BLaER1 treated with 17β-estradiol and CSF1 and Interleukin-3, amounts not matched to agents 10 nM and 100 nM (cell line): ENCODE results near the gene FBH1.
"Not testable (repeated sequence)": the region's sequence is repeated elsewhere in the genome, so short reads cannot be mapped to it uniquely, and the experiment has no call there.

ENCODE experiments used
- H3K27ac ChIP-seq, 11 experiments: shearing (Covaris generic); formaldehyde crosslinking; 2 replicates each; pipeline ENCODE4 v1.8.1; 2022
- H3K27me3 ChIP-seq, 11 experiments: shearing (Covaris generic); formaldehyde crosslinking; 2 replicates each; pipeline ENCODE4 v1.8.1; 2022
- H3K36me3 ChIP-seq, 11 experiments: shearing (Covaris generic); formaldehyde crosslinking; 2 replicates each; pipeline ENCODE4 v1.8.1; 2022
- H3K4me1 ChIP-seq, 10 experiments: shearing (Covaris generic); formaldehyde crosslinking; 2 replicates each; pipeline ENCODE4 v1.8.1; 2022
- H3K4me2 ChIP-seq, 11 experiments: shearing (Covaris generic); formaldehyde crosslinking; 2 replicates each; pipeline ENCODE4 v1.8.1; 2022
- H3K4me3 ChIP-seq, 10 experiments: shearing (Covaris generic); formaldehyde crosslinking; 2 replicates each; pipeline ENCODE4 v1.8.1; 2022
- H3K9ac ChIP-seq, 11 experiments: shearing (Covaris generic); formaldehyde crosslinking; 2 replicates each; pipeline ENCODE4 v1.8.1; 2022
- H3K9me3 ChIP-seq, 11 experiments: shearing (Covaris generic); formaldehyde crosslinking; replicated peaks in 1 of 11; 2 replicates each; pipeline ENCODE4 v1.8.1; 2022
- H4K20me1 ChIP-seq, 11 experiments: shearing (Covaris generic); formaldehyde crosslinking; 2 replicates each; pipeline ENCODE4 v1.8.1; 2022
- Cebpa-rat ChIP-seq, 11 experiments: shearing (Covaris generic); IDR thresholded peaks; 2 replicates each; pipeline ENCODE4 v1.8.1; 2022

The FBH1 gene

GRCh38 chr10:5960070-5960972 is 70.3 kb downstream of the FBH1 start:
- no peak overlapping the region for H3K9ac ChIP-seq
- no peak overlapping the region for H3K4me3 ChIP-seq
- peaks cover 0 to 22% (median 0%) of the 10 kb centered on the region in 11 experiments; a peak in 3 of 22 replicates for H3K36me3 ChIP-seq
- H3K9me3 ChIP-seq, result no peaks in the 10 kb centered on the region
- H3K4me1 ChIP-seq, result no peaks in the 10 kb centered on the region
- H3K27me3 ChIP-seq, result no peaks in the 10 kb centered on the region
- H3K4me2 ChIP-seq, result no peak overlapping the region
- no peak overlapping the region for H3K27ac ChIP-seq
- H4K20me1 ChIP-seq, result no peaks in the 10 kb centered on the region
- TF ChIP-seq Cebpa-rat (IDR thresholded peaks at IDR 0.05), result no peak

DNA sequence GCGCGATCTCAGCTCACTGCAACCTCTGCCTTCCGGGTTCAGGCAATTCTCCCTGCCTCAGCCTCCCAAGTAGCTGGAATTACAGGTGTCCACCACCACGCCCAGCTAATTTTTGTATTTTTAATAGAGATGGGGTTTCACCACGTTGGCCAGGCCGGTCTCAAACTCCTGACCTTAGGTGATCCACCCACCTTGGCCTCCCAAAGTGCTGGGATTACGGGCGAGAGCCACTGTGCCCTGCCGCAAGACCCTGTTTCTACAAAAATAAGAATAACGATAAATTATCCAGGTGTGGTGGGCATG is 70.9 kb downstream of the FBH1 start:
- H3K27me3 ChIP-seq, H3K9me3 ChIP-seq, H4K20me1 ChIP-seq, H3K4me1 ChIP-seq, H3K4me2 ChIP-seq, H3K27ac ChIP-seq, H3K4me3 ChIP-seq, H3K9ac ChIP-seq: not testable (repeated sequence)
- peaks cover 0 to 22% (median 0%) of the 10 kb centered on the region in 11 experiments; a peak in 3 of 22 replicates for H3K36me3 ChIP-seq

- no peak for TF ChIP-seq Cebpa-rat (IDR thresholded peaks at IDR 0.05)
- no peak overlapping the region for H3K9ac ChIP-seq
- no peaks in the 10 kb centered on the region for H3K4me1 ChIP-seq
- peaks cover 0 to 22% (median 0%) of the 10 kb centered on the region in 11 experiments; a peak in 3 of 22 replicates for H3K36me3 ChIP-seq
- H4K20me1 ChIP-seq, result no peaks in the 10 kb centered on the region
- H3K4me3 ChIP-seq, result no peak overlapping the region
- no peak overlapping the region for H3K27ac ChIP-seq
- no peaks in the 10 kb centered on the region for H3K9me3 ChIP-seq
- H3K4me2 ChIP-seq, result no peak overlapping the region
- no peaks in the 10 kb centered on the region for H3K27me3 ChIP-seq
Measured at GRCh38 chr10:5961405-5962100, 71.5 kb downstream of the FBH1 start.

- peaks cover 0 to 22% (median 0%) of the 10 kb centered on the region in 11 experiments; a peak in 3 of 22 replicates for H3K36me3 ChIP-seq
- H3K9me3 ChIP-seq, H3K4me2 ChIP-seq, H3K27ac ChIP-seq, H3K27me3 ChIP-seq, H3K4me3 ChIP-seq, H3K9ac ChIP-seq, H4K20me1 ChIP-seq, H3K4me1 ChIP-seq: not testable (repeated sequence)
Measured at GRCh38 chr10:5962358-5962940, 72.4 kb downstream of the FBH1 start.

GRCh38 chr10:5963071-5963470 is 73.0 kb downstream of the FBH1 start:
- H3K9me3 ChIP-seq, result no peaks in the 10 kb centered on the region
- H3K36me3 ChIP-seq, result peaks cover 0 to 22% (median 0%) of the 10 kb centered on the region in 11 experiments; a peak in 3 of 22 replicates
- no peak overlapping the region for H3K4me2 ChIP-seq
- no peaks in the 10 kb centered on the region for H3K27me3 ChIP-seq
- no peak overlapping the region for H3K27ac ChIP-seq
- H4K20me1 ChIP-seq, result no peaks in the 10 kb centered on the region
- H3K9ac ChIP-seq, result no peak overlapping the region
- no peaks in the 10 kb centered on the region for H3K4me1 ChIP-seq
- no peak overlapping the region for H3K4me3 ChIP-seq
- TF ChIP-seq Cebpa-rat (IDR thresholded peaks at IDR 0.05), result no peak

DNA sequence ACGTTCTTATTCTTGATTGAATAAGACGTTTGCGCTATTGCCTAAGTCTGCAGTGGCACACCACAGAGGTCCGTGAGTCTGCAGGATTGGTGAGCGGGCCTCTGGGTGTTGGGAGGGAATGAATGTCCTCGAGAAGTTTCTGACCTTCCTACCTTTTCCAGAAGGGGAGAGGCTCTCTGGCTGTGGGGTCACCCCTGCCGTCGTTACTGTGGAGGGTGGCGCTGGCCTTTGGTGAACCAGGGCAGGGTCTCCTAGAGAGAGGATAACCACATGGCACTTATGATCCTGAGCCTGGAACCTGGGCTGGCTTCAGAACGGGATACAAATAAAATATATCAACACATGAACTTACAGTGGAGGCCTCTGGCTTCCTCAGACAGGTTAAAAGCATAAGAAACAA is 73.5 kb downstream of the FBH1 start:
- Histone ChIP-seq H4K20me1 (no peaks in the 10 kb centered on the region), H3K36me3 (peaks cover 0 to 22% (median 0%) of the 10 kb centered on the region in 11 experiments; a peak in 3 of 22 replicates), H3K27me3 (no peaks in the 10 kb centered on the region), H3K9ac (no peak overlapping the region), H3K4me2 (no peak overlapping the region), H3K4me1 (no peaks in the 10 kb centered on the region), H3K4me3 (no peak overlapping the region), H3K27ac (no peak overlapping the region), H3K9me3 (no peaks in the 10 kb centered on the region)
- TF ChIP-seq Cebpa-rat (IDR thresholded peaks at IDR 0.05), result no peak

DNA sequence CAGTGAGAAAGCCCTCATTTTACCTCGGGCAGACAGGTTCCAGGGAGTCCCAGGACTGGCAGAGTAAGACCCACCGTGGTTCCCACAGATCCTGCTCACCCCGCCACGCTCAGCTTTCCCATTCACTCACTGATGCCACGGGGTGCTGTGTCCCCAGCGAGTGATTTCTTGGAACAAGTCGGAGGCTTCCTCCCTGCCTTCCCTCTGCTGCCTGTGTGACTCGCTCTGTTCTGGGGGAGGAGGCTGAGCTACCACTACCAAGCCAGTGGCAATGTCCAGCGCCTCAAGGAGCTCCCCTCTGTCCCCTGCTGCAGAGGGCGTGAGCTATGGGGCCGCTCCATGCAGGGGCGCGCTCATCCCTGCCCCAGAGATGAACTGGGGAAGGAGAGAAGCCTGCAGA is 74.7 kb downstream of the FBH1 start:
- Histone ChIP-seq H3K4me1 (no peaks in the 10 kb centered on the region), H3K36me3 (peaks cover 0 to 15% (median 0%) of the 10 kb centered on the region in 11 experiments; a peak in 3 of 22 replicates), H3K9me3 (no peaks in the 10 kb centered on the region), H3K4me2 (no peak overlapping the region), H3K9ac (no peak overlapping the region), H3K27ac (no peak overlapping the region), H4K20me1 (no peaks in the 10 kb centered on the region), H3K27me3 (no peaks in the 10 kb centered on the region), H3K4me3 (no peak overlapping the region)
- TF ChIP-seq Cebpa-rat (IDR thresholded peaks at IDR 0.05), result no peak

- H3K4me2 ChIP-seq, result no peak overlapping the region
- H4K20me1 ChIP-seq, result no peaks in the 10 kb centered on the region
- no peak overlapping the region for H3K4me3 ChIP-seq
- no peaks in the 10 kb centered on the region for H3K27me3 ChIP-seq
- no peaks in the 10 kb centered on the region for H3K4me1 ChIP-seq
- no peaks in the 10 kb centered on the region for H3K9me3 ChIP-seq
- no peak overlapping the region for H3K9ac ChIP-seq
- peaks cover 0 to 9% (median 0%) of the 10 kb centered on the region in 11 experiments; a peak in 2 of 22 replicates for H3K36me3 ChIP-seq
- no peak overlapping the region for H3K27ac ChIP-seq
- TF ChIP-seq Cebpa-rat (IDR thresholded peaks at IDR 0.05), result no peak
Measured at GRCh38 chr10:5965266-5965665, 75.2 kb downstream of the FBH1 start.

GRCh38 chr10:5968037-5968680 is 78.1 kb downstream of the FBH1 start:
- Histone ChIP-seq H3K4me2 (no peak overlapping the region), H3K36me3 (peaks cover 0 to 8% (median 0%) of the 10 kb centered on the region in 11 experiments; a peak in 1 of 22 replicates), H3K27ac (no peak overlapping the region), H3K4me3 (no peak overlapping the region), H3K9me3 (no peaks in the 10 kb centered on the region), H3K27me3 (no peaks in the 10 kb centered on the region), H4K20me1 (no peaks in the 10 kb centered on the region), H3K9ac (no peak overlapping the region), H3K4me1 (peaks cover 0 to 13% (median 10%) of the 10 kb centered on the region in 10 experiments; a peak in 14 of 20 replicates)
- TF ChIP-seq Cebpa-rat (IDR thresholded peaks at IDR 0.05), result no peak
